HepG2 (cell line): ENCODE results near the gene ALDH3A1. TPM values are rescaled to one million over a fixed set of nuclear protein-coding genes. Genes with fewer than 3 reads are reported as not detected.

Experiments
- ATAC-seq: fragments of 200-7000 bp; cut with Tn5 transposase; 3 replicates; pipeline ENCODE4 v1.9.1; 2020; ENCODE audit warnings: mild to moderate bottlenecking, moderate library complexity
- BruUV-seq: library from RNA; stranded (reverse); fragments of 400-500 nt; replicated peaks from 2 replicates; lab custom pipeline; 2021; lab: Mats Ljungman, UMichigan
- CTCF ChIA-PET: fragments of 300-600 bp; formaldehyde crosslinking; extraction: SDS; loops from one replicate; lab custom pipeline; 2021; ENCODE audit warnings: low total read pairs, inconsistent platforms, low intra/inter-chr PET ratio; lab: Yijun Ruan, JAX
- POLR2A ChIA-PET: fragments of 350-600 bp; sonication (Branson Sonifier 250); formaldehyde crosslinking; loops from one replicate; lab custom pipeline; 2020; ENCODE audit warnings: antibody characterized with exemption, inconsistent platforms; lab: Yijun Ruan, JAX
- DNase-seq: peaks from one replicate; pipeline ENCODE4 v3.0.0-alpha.2; 2015; ENCODE audit warnings: low spot score
- FAIRE-seq: peaks from 3 replicates; lab custom pipeline; 2011; peaks lifted over from hg19 to GRCh38; lab: Jason Lieb, UNC
- H2AFZ ChIP-seq: one replicate; pipeline ENCODE4 v1.6.1; 2011; ENCODE audit warnings: low read length, inconsistent platforms
- H3K27ac ChIP-seq: fragments of 300-600 bp; 3 replicates; pipeline ENCODE4 v1.8.0; 2011; ENCODE audit warnings: mixed run types, mild to moderate bottlenecking, mixed read lengths, low read length, inconsistent platforms; ENCODE audit not compliant: insufficient read depth; ENCODE audit errors: extremely low read length
- H3K27me3 ChIP-seq, 2 experiments: fragments of 200-600 bp in 1 of 2; 2 replicates in 1 of 2; 3 replicates in 1 of 2; pipeline versions ENCODE4 v1.6.0 to v1.8.0; 2011; ENCODE audit warnings: low read length in 2 of 2, mild to moderate bottlenecking in 2 of 2, moderate library complexity in 2 of 2, inconsistent platforms in 1 of 2; ENCODE audit not compliant: insufficient read depth in 2 of 2, control insufficient read depth in 1 of 2
- H3K36me3 ChIP-seq, 2 experiments: fragments of 200-600 bp in 1 of 2; replicated peaks in 1 of 2; 2 replicates in 1 of 2; 3 replicates in 1 of 2; pipeline versions ENCODE4 v1.5.1 to v1.8.0; 2011; ENCODE audit warnings: low read length in 2 of 2, inconsistent platforms in 1 of 2; ENCODE audit not compliant: insufficient read depth in 2 of 2, control insufficient read depth in 1 of 2
- H3K4me1 ChIP-seq: 2 replicates; pipeline ENCODE4 v1.5.1; 2012; ENCODE audit warnings: low read length, inconsistent platforms; ENCODE audit not compliant: insufficient read depth
- H3K4me2 ChIP-seq: 2 replicates; pipeline ENCODE4 v1.6.0; 2011; ENCODE audit warnings: low read depth, low read length, inconsistent platforms
- H3K4me3 ChIP-seq, 3 experiments: fragments of 200-600 bp in 1 of 3; sonication (generic), shearing (Covaris generic) in 1 of 3; replicated peaks in 1 of 3; 2 replicates each; pipeline ENCODE4 v1.5.1; 2011 to 2016; ENCODE audit warnings: low read length in 3 of 3, inconsistent platforms in 2 of 3, low read depth in 2 of 3, mild to moderate bottlenecking in 2 of 3, control low read depth in 1 of 3, mixed read lengths in 1 of 3; ENCODE audit not compliant: insufficient read depth in 1 of 3
- H3K79me2 ChIP-seq: one replicate; pipeline ENCODE4 v1.6.1; 2011; ENCODE audit warnings: low read length, inconsistent platforms; ENCODE audit not compliant: insufficient read depth
- H3K9ac ChIP-seq: 2 replicates; pipeline ENCODE4 v1.6.0; 2011; ENCODE audit warnings: mild to moderate bottlenecking, low read depth, low read length, inconsistent platforms; ENCODE audit not compliant: insufficient read depth
- H3K9me3 ChIP-seq: 2 replicates; pipeline ENCODE4 v1.5.1; 2012; ENCODE audit warnings: mild to moderate bottlenecking, low read length
- H4K20me1 ChIP-seq: 2 replicates; pipeline ENCODE4 v1.6.0; 2011; ENCODE audit warnings: inconsistent platforms, mild to moderate bottlenecking, low read length, moderate library complexity; ENCODE audit not compliant: insufficient read depth
- CHCHD3 ChIP-seq: sonication (generic); formaldehyde crosslinking; IDR thresholded peaks from 2 replicates; pipeline ENCODE4 v1.8.0; 2022; ENCODE audit warnings: mild to moderate bottlenecking, missing genetic modification reagents, moderate library complexity
- GABPB1 ChIP-seq: IDR thresholded peaks from 2 replicates; pipeline ENCODE4 v1.6.1; 2016; ENCODE audit warnings: mild to moderate bottlenecking, missing genetic modification reagents, moderate library complexity, missing compliant biosample characterization
- HOXD1 ChIP-seq: sonication (generic); formaldehyde crosslinking; IDR thresholded peaks from 2 replicates; pipeline ENCODE4 v1.5.0; 2020; ENCODE audit warnings: missing genetic modification reagents
- KDM1A ChIP-seq: IDR thresholded peaks from 2 replicates; pipeline ENCODE4 v1.6.1; 2016; ENCODE audit warnings: missing compliant biosample characterization
- NBN ChIP-seq: fragments of 450-650 bp; conservative IDR thresholded peaks from 2 replicates; pipeline ENCODE4 v1.6.1; 2017
- PHF5A ChIP-seq: IDR thresholded peaks from one replicate; pipeline ENCODE4 v1.6.1; 2018; ENCODE audit warnings: low read depth, missing genetic modification reagents; ENCODE audit not compliant: unreplicated experiment
- SIN3A ChIP-seq: IDR thresholded peaks from 2 replicates; pipeline ENCODE4 v1.6.1; 2011; ENCODE audit warnings: low read depth, mild to moderate bottlenecking, control low read depth, low read length, borderline replicate concordance
- SNAI1 ChIP-seq: sonication (generic); formaldehyde crosslinking; IDR thresholded peaks from 2 replicates; pipeline ENCODE4 v1.5.0; 2020; ENCODE audit warnings: mild to moderate bottlenecking, missing genetic modification reagents, borderline replicate concordance
- TSC22D2 ChIP-seq: sonication (generic); formaldehyde crosslinking; IDR thresholded peaks from 2 replicates; pipeline ENCODE4 v1.5.1; 2020; ENCODE audit warnings: missing genetic modification reagents, mild to moderate bottlenecking, borderline replicate concordance
- USF2 ChIP-seq, 2 experiments: sonication (generic) in 1 of 2; formaldehyde crosslinking in 1 of 2; IDR thresholded peaks; 2 replicates each; pipeline versions ENCODE4 v1.5.1 to v1.6.1; 2011 to 2020; ENCODE audit warnings: borderline replicate concordance in 1 of 2, low read depth in 1 of 2, low read length in 1 of 2, mild to moderate bottlenecking in 1 of 2, missing genetic modification reagents in 1 of 2, moderate library complexity in 1 of 2
- ZNF121 ChIP-seq: sonication (generic); formaldehyde crosslinking; IDR thresholded peaks from 2 replicates; pipeline ENCODE4 v1.5.0; 2020; ENCODE audit warnings: mild to moderate bottlenecking, missing genetic modification reagents
- ZNF282 ChIP-seq: fragments of 450-650 bp; IDR thresholded peaks from 2 replicates; pipeline ENCODE4 v1.6.1; 2018; ENCODE audit not compliant: partially characterized antibody
- ZNF431 ChIP-seq: sonication (generic); formaldehyde crosslinking; IDR thresholded peaks from 2 replicates; pipeline ENCODE4 v1.9.0; 2022; ENCODE audit warnings: missing genetic modification reagents, low read depth, mild to moderate bottlenecking, borderline replicate concordance
- ZNF543 ChIP-seq: sonication (generic); formaldehyde crosslinking; IDR thresholded peaks from 2 replicates; pipeline ENCODE4 v1.4.0; 2020; ENCODE audit warnings: mild to moderate bottlenecking, missing genetic modification reagents
- WGBS: methylation state at CpG from one replicate; pipeline ENCODE4 v1.1.6; 2017; ENCODE audit warnings: low lambda C conversion rate; 5-methylcytosine and 5-hydroxymethylcytosine counted together
- in situ Hi-C: cut with HindIII; loops from 2 replicates; pipeline ENCODE4 v1.10.0; 2017; ENCODE audit warnings: low pct_unique_long_range_greater_than_20kb; ENCODE audit not compliant: extremely low pct_ligation_motif_present
- intact Hi-C: fragments of 100-400 bp; cut with micrococcal nuclease; formaldehyde crosslinking; loops from one replicate; pipeline ENCODE4 v1.10.0; 2022; ENCODE audit not compliant: unreplicated experiment
- polyA plus RNA-seq, 8 experiments: library from polyadenylated mRNA; depleted of rRNA in 3 of 8; stranded (reverse) in 7 of 8; unstranded in 1 of 8; fragments of >200 nt; fragmentation: Illumina TruSeq in 4 of 8; extraction: Trizol in 4 of 8; gene quantifications; 2 replicates each; pipeline versions ENCODE4 v1.2.1 to v1.2.3, GENCODE V29; 2011 to 2016; ENCODE audit warnings: low read depth in 4 of 8, missing spikeins in 1 of 8, mixed read lengths in 1 of 8; ENCODE audit not compliant: insufficient read depth in 1 of 8
- total RNA-seq, 5 experiments: library from RNA; depleted of rRNA; stranded (reverse); fragments of >200 nt; fragmentation: Illumina TruSeq; extraction: Trizol; gene quantifications; 2 replicates each; pipeline ENCODE4 v1.2.3, GENCODE V29; 2016; ENCODE audit warnings: low read depth in 1 of 5

ALDH3A1 gene
- total and polyA plus RNA-seq, 2 of the 13 experiments (the other 11 are each of a cell fraction or from before 2014, with no cell fraction given) = 0.07 to 0.62 TPM

DNA sequence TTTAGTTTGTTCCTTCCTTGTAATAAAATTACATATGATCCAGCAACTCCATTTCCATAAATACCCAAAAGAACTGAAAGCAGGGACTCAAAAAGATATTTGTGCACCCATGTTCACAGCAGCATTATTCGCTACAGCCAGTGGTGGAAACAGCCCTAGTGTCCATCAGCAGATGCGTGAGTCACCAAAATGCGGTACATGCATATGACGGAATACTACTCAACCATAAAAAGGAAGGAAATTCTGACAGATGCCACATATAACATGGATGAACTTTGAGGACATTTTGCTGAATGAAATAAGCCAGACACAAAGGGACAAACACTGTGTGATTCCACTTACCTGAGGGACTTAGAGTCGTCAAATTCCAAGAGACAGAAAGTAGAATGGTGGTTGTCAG, 22.6 kb downstream of the ALDH3A1 start:
- ChIA-PET CTCF (no interaction called here), POLR2A (no interaction called here)
- in situ Hi-C loops = no loop called here
- Histone ChIP-seq H3K4me3 (no peak overlapping the region), H4K20me1 (no peaks in the 10 kb centered on the region), H3K36me3 (no peaks in the 10 kb centered on the region), H3K4me1 (peaks cover 49% of the 10 kb centered on the region), H3K79me2 (no peaks in the 10 kb centered on the region), H3K9me3 (no peaks in the 10 kb centered on the region), H2AFZ (no peak overlapping the region), H3K9ac (no peak overlapping the region), H3K4me2 (no peak overlapping the region), H3K27me3 (no peaks in the 10 kb centered on the region), H3K27ac (no peak overlapping the region)
- TF ChIP-seq TSC22D2 (CRISPR knock-in tag) = no peak
- no peak for TF ChIP-seq GABPB1 (CRISPR knock-in tag)
- TF ChIP-seq HOXD1 (CRISPR knock-in tag) = no peak
- TF ChIP-seq PHF5A (CRISPR knock-in tag) = no peak
- TF ChIP-seq KDM1A (CRISPR knock-in tag) = no peak
- TF ChIP-seq ZNF282 = no peak
- TF ChIP-seq ZNF543 (CRISPR knock-in tag) = no peak
- TF ChIP-seq USF2 (IDR thresholded peaks at IDR 0.05; ENCODE audit: low read depth, low read length) = no peak
- no peak for TF ChIP-seq USF2 (CRISPR knock-in tag; IDR thresholded peaks at IDR 0.05; ENCODE audit: borderline replicate concordance)
- TF ChIP-seq NBN = no peak
- TF ChIP-seq ZNF431 (CRISPR knock-in tag) = no peak
- TF ChIP-seq SNAI1 (CRISPR knock-in tag) = no peak
- no peak for TF ChIP-seq SIN3A
- no peak for TF ChIP-seq ZNF121 (CRISPR knock-in tag)
- no peak for TF ChIP-seq CHCHD3 (CRISPR knock-in tag)
- intact Hi-C loops = loop anchor here (10.0 kb wide), 1 partner anchor 81 kb away; the partner anchor contains the start of gene ALDH3A2
- BruUV-seq = no TSS peak
- 95% methylated on average over 5 of the region's 5 CpGs for WGBS
- FAIRE-seq (no peak), ATAC-seq (no peak), DNase-seq (no peak)
